ENCODE data around the gene SERPINE2.

DNA sequence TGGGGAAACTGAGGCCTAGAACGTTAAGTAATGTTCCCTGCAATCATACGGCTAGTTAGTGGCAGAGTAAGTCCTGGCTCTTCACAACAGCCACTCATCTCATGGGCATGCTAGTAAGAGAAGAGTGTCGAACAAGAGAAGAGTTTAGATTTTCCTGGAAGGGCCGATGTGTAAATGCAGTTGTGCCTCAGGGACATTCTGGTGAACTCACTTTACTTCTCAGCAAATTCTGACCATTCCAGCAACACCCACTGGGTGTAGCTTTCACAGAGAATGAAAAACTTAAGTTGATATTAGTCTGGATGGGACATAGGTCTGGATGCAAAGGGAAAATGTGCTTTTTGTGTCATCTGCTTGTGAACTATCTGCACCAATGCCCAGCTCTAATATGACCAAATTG, 58.3 kb downstream of the SERPINE2 start:
- TF ChIP-seq, protein P1, sequence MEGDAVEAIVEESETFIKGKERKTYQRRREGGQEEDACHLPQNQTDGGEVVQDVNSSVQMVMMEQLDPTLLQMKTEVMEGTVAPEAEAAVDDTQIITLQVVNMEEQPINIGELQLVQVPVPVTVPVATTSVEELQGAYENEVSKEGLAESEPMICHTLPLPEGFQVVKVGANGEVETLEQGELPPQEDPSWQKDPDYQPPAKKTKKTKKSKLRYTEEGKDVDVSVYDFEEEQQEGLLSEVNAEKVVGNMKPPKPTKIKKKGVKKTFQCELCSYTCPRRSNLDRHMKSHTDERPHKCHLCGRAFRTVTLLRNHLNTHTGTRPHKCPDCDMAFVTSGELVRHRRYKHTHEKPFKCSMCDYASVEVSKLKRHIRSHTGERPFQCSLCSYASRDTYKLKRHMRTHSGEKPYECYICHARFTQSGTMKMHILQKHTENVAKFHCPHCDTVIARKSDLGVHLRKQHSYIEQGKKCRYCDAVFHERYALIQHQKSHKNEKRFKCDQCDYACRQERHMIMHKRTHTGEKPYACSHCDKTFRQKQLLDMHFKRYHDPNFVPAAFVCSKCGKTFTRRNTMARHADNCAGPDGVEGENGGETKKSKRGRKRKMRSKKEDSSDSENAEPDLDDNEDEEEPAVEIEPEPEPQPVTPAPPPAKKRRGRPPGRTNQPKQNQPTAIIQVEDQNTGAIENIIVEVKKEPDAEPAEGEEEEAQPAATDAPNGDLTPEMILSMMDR (IDR thresholded peaks at IDR 0.05 in 8 of 11, conservative IDR thresholded peaks at IDR 0.05 in 3 of 11), result no peak
- no peak for TF ChIP-seq POLR2A (IDR thresholded peaks at IDR 0.05)
- TF ChIP-seq POLR2AphosphoS5 (IDR thresholded peaks at IDR 0.05), result no peak
